HepG2 (cell line): ENCODE data around the gene UBXN1. TPM values are rescaled to one million over a fixed set of nuclear protein-coding genes. Genes with fewer than 3 reads are reported as not detected.
A peak's percentile ranks its signal among the peaks of the same experiment; 100 is the strongest.

ENCODE experiments used
- ATAC-seq: fragments of 200-7000 bp; cut with Tn5 transposase; 3 replicates; pipeline ENCODE4 v1.9.1; 2020; ENCODE audit warnings: mild to moderate bottlenecking, moderate library complexity
- BruUV-seq: library from RNA; stranded (reverse); fragments of 400-500 nt; replicated peaks from 2 replicates; lab custom pipeline; 2021; lab: Mats Ljungman, UMichigan
- CTCF ChIA-PET: fragments of 300-600 bp; formaldehyde crosslinking; extraction: SDS; loops from one replicate; lab custom pipeline; 2021; ENCODE audit warnings: low total read pairs, inconsistent platforms, low intra/inter-chr PET ratio; lab: Yijun Ruan, JAX
- POLR2A ChIA-PET: fragments of 350-600 bp; sonication (Branson Sonifier 250); formaldehyde crosslinking; loops from one replicate; lab custom pipeline; 2020; ENCODE audit warnings: antibody characterized with exemption, inconsistent platforms; lab: Yijun Ruan, JAX
- DNase-seq: peaks from one replicate; pipeline ENCODE4 v3.0.0-alpha.2; 2015; ENCODE audit warnings: low spot score
- FAIRE-seq: peaks from 3 replicates; lab custom pipeline; 2011; peaks lifted over from hg19 to GRCh38; lab: Jason Lieb, UNC
- H2AFZ ChIP-seq: one replicate; pipeline ENCODE4 v1.6.1; 2011; ENCODE audit warnings: low read length, inconsistent platforms
- H3K27ac ChIP-seq: fragments of 300-600 bp; 3 replicates; pipeline ENCODE4 v1.8.0; 2011; ENCODE audit warnings: mixed run types, mild to moderate bottlenecking, mixed read lengths, low read length, inconsistent platforms; ENCODE audit not compliant: insufficient read depth; ENCODE audit errors: extremely low read length
- H3K27me3 ChIP-seq, 2 experiments: fragments of 200-600 bp in 1 of 2; 2 replicates in 1 of 2; 3 replicates in 1 of 2; pipeline versions ENCODE4 v1.6.0 to v1.8.0; 2011; ENCODE audit warnings: low read length in 2 of 2, mild to moderate bottlenecking in 2 of 2, moderate library complexity in 2 of 2, inconsistent platforms in 1 of 2; ENCODE audit not compliant: insufficient read depth in 2 of 2, control insufficient read depth in 1 of 2
- H3K36me3 ChIP-seq, 2 experiments: fragments of 200-600 bp in 1 of 2; replicated peaks in 1 of 2; 2 replicates in 1 of 2; 3 replicates in 1 of 2; pipeline versions ENCODE4 v1.5.1 to v1.8.0; 2011; ENCODE audit warnings: low read length in 2 of 2, inconsistent platforms in 1 of 2; ENCODE audit not compliant: insufficient read depth in 2 of 2, control insufficient read depth in 1 of 2
- H3K4me1 ChIP-seq: 2 replicates; pipeline ENCODE4 v1.5.1; 2012; ENCODE audit warnings: low read length, inconsistent platforms; ENCODE audit not compliant: insufficient read depth
- H3K4me2 ChIP-seq: 2 replicates; pipeline ENCODE4 v1.6.0; 2011; ENCODE audit warnings: low read depth, low read length, inconsistent platforms
- H3K4me3 ChIP-seq, 3 experiments: fragments of 200-600 bp in 1 of 3; sonication (generic), shearing (Covaris generic) in 1 of 3; replicated peaks in 1 of 3; 2 replicates each; pipeline ENCODE4 v1.5.1; 2011 to 2016; ENCODE audit warnings: low read length in 3 of 3, inconsistent platforms in 2 of 3, low read depth in 2 of 3, mild to moderate bottlenecking in 2 of 3, control low read depth in 1 of 3, mixed read lengths in 1 of 3; ENCODE audit not compliant: insufficient read depth in 1 of 3
- H3K79me2 ChIP-seq: one replicate; pipeline ENCODE4 v1.6.1; 2011; ENCODE audit warnings: low read length, inconsistent platforms; ENCODE audit not compliant: insufficient read depth
- H3K9ac ChIP-seq: 2 replicates; pipeline ENCODE4 v1.6.0; 2011; ENCODE audit warnings: mild to moderate bottlenecking, low read depth, low read length, inconsistent platforms; ENCODE audit not compliant: insufficient read depth
- H3K9me3 ChIP-seq: 2 replicates; pipeline ENCODE4 v1.5.1; 2012; ENCODE audit warnings: mild to moderate bottlenecking, low read length
- H4K20me1 ChIP-seq: 2 replicates; pipeline ENCODE4 v1.6.0; 2011; ENCODE audit warnings: inconsistent platforms, mild to moderate bottlenecking, low read length, moderate library complexity; ENCODE audit not compliant: insufficient read depth
- BATF2 ChIP-seq: sonication (generic); formaldehyde crosslinking; IDR thresholded peaks from 2 replicates; pipeline ENCODE4 v1.8.0; 2022; ENCODE audit warnings: mild to moderate bottlenecking, missing genetic modification reagents, moderate library complexity
- E2F5 ChIP-seq: sonication (generic); formaldehyde crosslinking; conservative IDR thresholded peaks from 2 replicates; pipeline ENCODE4 v1.4.0; 2020; ENCODE audit warnings: missing genetic modification reagents
- FIP1L1 ChIP-seq: fragments of 200-400 bp; formaldehyde crosslinking; IDR thresholded peaks from 2 replicates; pipeline ENCODE4 v1.6.1; 2018; ENCODE audit warnings: low read depth, mild to moderate bottlenecking, low read length, moderate library complexity, borderline replicate concordance; ENCODE audit not compliant: insufficient read depth
- KAT8 ChIP-seq: IDR thresholded peaks from 2 replicates; pipeline ENCODE4 v1.6.1; 2016; ENCODE audit warnings: missing genetic modification reagents, missing compliant biosample characterization
- NCOA2 ChIP-seq: sonication (generic); formaldehyde crosslinking; IDR thresholded peaks from 2 replicates; pipeline ENCODE4 v1.8.0; 2022; ENCODE audit warnings: inconsistent platforms
- NONO ChIP-seq, 2 experiments: fragments of 450-650 bp in 1 of 2; sonication (generic) in 1 of 2; formaldehyde crosslinking in 1 of 2; IDR thresholded peaks in 1 of 2; conservative IDR thresholded peaks in 1 of 2; 2 replicates each; pipeline versions ENCODE4 v1.6.1 to v1.8.0; 2017 to 2022; ENCODE audit warnings: mild to moderate bottlenecking in 1 of 2, missing genetic modification reagents in 1 of 2, moderate library complexity in 1 of 2
- PHB2 ChIP-seq: fragments of 450-650 bp; IDR thresholded peaks from 2 replicates; pipeline ENCODE4 v1.6.1; 2018; ENCODE audit not compliant: partially characterized antibody
- RELA ChIP-seq: sonication (generic); formaldehyde crosslinking; IDR thresholded peaks from 2 replicates; pipeline ENCODE4 v1.4.0; 2020; ENCODE audit warnings: missing genetic modification reagents
- RFX3 ChIP-seq: IDR thresholded peaks from 2 replicates; pipeline ENCODE4 v1.6.1; 2016; ENCODE audit warnings: missing biosample characterization, missing genetic modification reagents
- TAF15 ChIP-seq: fragments of 200-400 bp; formaldehyde crosslinking; IDR thresholded peaks from one replicate; pipeline ENCODE4 v1.6.1; 2018; ENCODE audit warnings: mild to moderate bottlenecking, low read depth, low read length; ENCODE audit not compliant: poor library complexity, severe bottlenecking
- YEATS2 ChIP-seq: sonication (generic); formaldehyde crosslinking; IDR thresholded peaks from 2 replicates; pipeline ENCODE4 v1.4.0; 2020; ENCODE audit warnings: missing genetic modification reagents, borderline replicate concordance
- ZFP36L2 ChIP-seq: sonication (generic); formaldehyde crosslinking; IDR thresholded peaks from 2 replicates; pipeline ENCODE4 v1.4.0; 2020; ENCODE audit warnings: missing genetic modification reagents
- ZNF12 ChIP-seq: sonication (generic); formaldehyde crosslinking; IDR thresholded peaks from 2 replicates; pipeline ENCODE4 v1.5.0; 2020; ENCODE audit warnings: missing genetic modification reagents
- ZNF124 ChIP-seq: sonication (generic); formaldehyde crosslinking; IDR thresholded peaks from 2 replicates; pipeline ENCODE4 v1.4.0; 2020; ENCODE audit warnings: missing genetic modification reagents
- ZNF460 ChIP-seq: sonication (generic); formaldehyde crosslinking; IDR thresholded peaks from 2 replicates; pipeline ENCODE4 v1.5.1; 2020; ENCODE audit warnings: missing genetic modification reagents, mild to moderate bottlenecking, borderline replicate concordance
- ZNF879 ChIP-seq: sonication (generic); formaldehyde crosslinking; IDR thresholded peaks from 2 replicates; pipeline ENCODE4 v1.8.1; 2023; ENCODE audit warnings: missing genetic modification reagents
- WGBS: methylation state at CpG from one replicate; pipeline ENCODE4 v1.1.6; 2017; ENCODE audit warnings: low lambda C conversion rate; 5-methylcytosine and 5-hydroxymethylcytosine counted together
- in situ Hi-C: cut with HindIII; loops from 2 replicates; pipeline ENCODE4 v1.10.0; 2017; ENCODE audit warnings: low pct_unique_long_range_greater_than_20kb; ENCODE audit not compliant: extremely low pct_ligation_motif_present
- intact Hi-C: fragments of 100-400 bp; cut with micrococcal nuclease; formaldehyde crosslinking; loops from one replicate; pipeline ENCODE4 v1.10.0; 2022; ENCODE audit not compliant: unreplicated experiment
- polyA plus RNA-seq, 8 experiments: library from polyadenylated mRNA; depleted of rRNA in 3 of 8; stranded (reverse) in 7 of 8; unstranded in 1 of 8; fragments of >200 nt; fragmentation: Illumina TruSeq in 4 of 8; extraction: Trizol in 4 of 8; gene quantifications; 2 replicates each; pipeline versions ENCODE4 v1.2.1 to v1.2.3, GENCODE V29; 2011 to 2016; ENCODE audit warnings: low read depth in 4 of 8, missing spikeins in 1 of 8, mixed read lengths in 1 of 8; ENCODE audit not compliant: insufficient read depth in 1 of 8
- total RNA-seq, 5 experiments: library from RNA; depleted of rRNA; stranded (reverse); fragments of >200 nt; fragmentation: Illumina TruSeq; extraction: Trizol; gene quantifications; 2 replicates each; pipeline ENCODE4 v1.2.3, GENCODE V29; 2016; ENCODE audit warnings: low read depth in 1 of 5
- TF ChIP-seq, protein P1 (sequence below): sonication (generic); formaldehyde crosslinking; IDR thresholded peaks from 2 replicates; pipeline ENCODE4 v1.8.1; 2022; ENCODE audit warnings: mild to moderate bottlenecking, missing genetic modification reagents
- TF ChIP-seq, protein P2 (sequence below): sonication (generic); formaldehyde crosslinking; IDR thresholded peaks from 2 replicates; pipeline ENCODE4 v1.4.0; 2020; ENCODE audit warnings: mild to moderate bottlenecking, missing genetic modification reagents

The UBXN1 gene
- total and polyA plus RNA-seq, 2 of the 13 experiments (the other 11 are each of a cell fraction or from before 2014, with no cell fraction given): 47.5 to 52.4 TPM

DNA sequence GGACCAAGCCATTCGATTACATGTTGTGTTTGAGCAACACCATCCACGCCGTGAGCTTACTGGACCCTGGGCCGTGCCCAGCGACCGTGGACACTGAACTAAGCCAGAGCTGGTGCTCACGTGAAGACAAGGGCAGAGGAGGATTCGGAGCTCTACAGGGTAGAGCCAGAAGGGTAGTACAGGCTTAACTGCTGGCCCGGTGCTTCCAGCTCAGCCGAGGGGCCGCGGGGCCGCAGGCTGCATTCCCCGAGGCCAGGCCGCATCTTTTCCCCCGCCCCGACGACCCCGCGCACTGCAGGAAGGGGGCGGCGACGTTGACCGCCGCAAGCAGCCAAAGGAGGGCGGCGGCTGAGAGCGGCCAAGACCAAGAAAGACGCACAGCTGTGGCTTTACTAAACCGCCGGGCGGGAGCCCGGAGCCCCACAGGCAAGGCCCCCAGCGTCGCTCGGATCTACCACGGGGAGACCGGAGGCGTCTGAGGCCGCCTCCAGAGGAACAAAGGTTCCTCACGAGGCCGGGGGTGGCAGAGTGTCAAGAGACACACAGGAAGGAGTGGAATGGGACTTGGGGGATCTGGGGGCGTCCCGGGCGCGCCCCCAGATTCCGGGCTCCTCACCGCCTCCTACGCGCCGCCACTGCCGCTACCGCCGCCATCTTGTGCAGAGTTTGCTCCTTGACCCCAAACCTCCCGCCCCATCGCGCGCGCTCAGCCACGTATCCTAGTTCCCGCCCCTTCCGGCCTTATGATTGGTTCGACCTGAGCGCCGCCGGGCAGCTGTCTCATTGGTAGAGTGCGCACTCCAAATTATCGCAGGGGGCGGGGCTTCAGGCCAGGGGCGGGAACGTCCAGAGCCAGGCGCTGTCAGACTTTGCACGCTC, 32.7 kb downstream of the UBXN1 start, which contains the start of gene GANAB:
Gene GANAB (minus strand): TSS at position 668 of the 879 bp plus-strand sequence. CDS start 14 bp downstream, at position 654.
- ATAC-seq: peak; percentile 94
- no peak within 1 kb of the TSS for H2AFZ ChIP-seq
- H3K9ac ChIP-seq: peak within 1 kb of the TSS; percentile 100
- intact Hi-C loops (no loop called here), in situ Hi-C loops (no loop called here)
- peak within 1 kb of the TSS; percentile 98 for H3K27ac ChIP-seq
- peak; percentile 64 for FAIRE-seq
- no peaks in the 10 kb centered on the region for H3K27me3 ChIP-seq
- peaks cover 8% of the 10 kb centered on the region for H4K20me1 ChIP-seq
- H3K9me3 ChIP-seq: no peaks in the 10 kb centered on the region
- peaks cover 37% of the 10 kb centered on the region for H3K79me2 ChIP-seq
- DNase-seq: peak; percentile 95
- TSS peak; percentile 75 for BruUV-seq
- POLR2A ChIA-PET: interaction anchor here (0.7 to 5.0 kb wide), 20 partner anchors 10 to 831 kb away, joined by 3 to 98 read pairs (median 10); partner anchors contain the start of genes B3GAT3, C11orf98, CSKMT and EEF1G
- CTCF ChIA-PET: no interaction called here
- peak within 1 kb of the TSS; percentile 86 to 96 (median 90) for H3K4me3 ChIP-seq
- under 1% methylated on average over 37 of the region's 73 CpGs for WGBS
- H3K4me1 ChIP-seq: peaks cover 53% of the 10 kb centered on the region
- peaks cover 4 to 24% of the 10 kb centered on the region in 2 experiments; a peak in 3 of 5 replicates for H3K36me3 ChIP-seq
- peak within 1 kb of the TSS; percentile 77 for H3K4me2 ChIP-seq
- TF ChIP-seq, protein P1, sequence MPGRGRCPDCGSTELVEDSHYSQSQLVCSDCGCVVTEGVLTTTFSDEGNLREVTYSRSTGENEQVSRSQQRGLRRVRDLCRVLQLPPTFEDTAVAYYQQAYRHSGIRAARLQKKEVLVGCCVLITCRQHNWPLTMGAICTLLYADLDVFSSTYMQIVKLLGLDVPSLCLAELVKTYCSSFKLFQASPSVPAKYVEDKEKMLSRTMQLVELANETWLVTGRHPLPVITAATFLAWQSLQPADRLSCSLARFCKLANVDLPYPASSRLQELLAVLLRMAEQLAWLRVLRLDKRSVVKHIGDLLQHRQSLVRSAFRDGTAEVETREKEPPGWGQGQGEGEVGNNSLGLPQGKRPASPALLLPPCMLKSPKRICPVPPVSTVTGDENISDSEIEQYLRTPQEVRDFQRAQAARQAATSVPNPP (CRISPR knock-in tag): 0 out of 2 replicates have a peak, but pooled peaks have one; percentile 44
- TF ChIP-seq RFX3 (CRISPR knock-in tag) (no peak), YEATS2 (0 out of 2 replicates have a peak, but pooled peaks have one; percentile 33), ZFP36L2 (CRISPR knock-in tag) (no peak), ZNF460 (CRISPR knock-in tag) (peak; percentile 17; the same call in 1 of the 2 replicates), E2F5 (peak; percentile 19; the same call in 1 of the 2 replicates), RELA (no peak), TAF15 (peak; percentile 96), KAT8 (CRISPR knock-in tag) (peak; percentile 91), NONO (IDR thresholded peaks at IDR 0.05) (no peak), NONO (CRISPR knock-in tag; conservative IDR thresholded peaks at IDR 0.05) (peak; percentile 87), BATF2 (CRISPR knock-in tag) (no peak), ZNF124 (CRISPR knock-in tag) (no peak), PHB2 (no peak), FIP1L1 (0 out of 2 replicates have a peak, but pooled peaks have one; percentile 50), NCOA2 (peak; percentile 44; the same call in 1 of the 2 replicates), ZNF879 (CRISPR knock-in tag) (peak; percentile 77; the same call in 1 of the 2 replicates), ZNF12 (CRISPR knock-in tag) (no peak)
- TF ChIP-seq, protein P2, sequence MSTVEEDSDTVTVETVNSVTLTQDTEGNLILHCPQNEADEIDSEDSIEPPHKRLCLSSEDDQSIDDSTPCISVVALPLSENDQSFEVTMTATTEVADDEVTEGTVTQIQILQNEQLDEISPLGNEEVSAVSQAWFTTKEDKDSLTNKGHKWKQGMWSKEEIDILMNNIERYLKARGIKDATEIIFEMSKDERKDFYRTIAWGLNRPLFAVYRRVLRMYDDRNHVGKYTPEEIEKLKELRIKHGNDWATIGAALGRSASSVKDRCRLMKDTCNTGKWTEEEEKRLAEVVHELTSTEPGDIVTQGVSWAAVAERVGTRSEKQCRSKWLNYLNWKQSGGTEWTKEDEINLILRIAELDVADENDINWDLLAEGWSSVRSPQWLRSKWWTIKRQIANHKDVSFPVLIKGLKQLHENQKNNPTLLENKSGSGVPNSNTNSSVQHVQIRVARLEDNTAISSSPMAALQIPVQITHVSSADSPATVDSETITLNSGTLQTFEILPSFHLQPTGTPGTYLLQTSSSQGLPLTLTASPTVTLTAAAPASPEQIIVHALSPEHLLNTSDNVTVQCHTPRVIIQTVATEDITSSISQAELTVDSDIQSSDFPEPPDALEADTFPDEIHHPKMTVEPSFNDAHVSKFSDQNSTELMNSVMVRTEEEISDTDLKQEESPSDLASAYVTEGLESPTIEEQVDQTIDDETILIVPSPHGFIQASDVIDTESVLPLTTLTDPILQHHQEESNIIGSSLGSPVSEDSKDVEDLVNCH (CRISPR knock-in tag): no peak
